Thyroid gland (tissue), 4 donors: ENCODE data around the gene SLC28A1. TPM values are rescaled to one million over a fixed set of nuclear protein-coding genes. Genes with fewer than 3 reads are reported as not detected.

ENCODE experiments used
- DNase-seq, 2 donors: peaks; one replicate each; pipeline ENCODE4 v3.0.0-alpha.2; 2019
- H3K27ac ChIP-seq, 3 donors: fragments of 200-600 bp; sonication (generic); 1 replicate in 2 of 3; 2 replicates in 1 of 3; pipeline ENCODE4 v1.5.1; 2016 to 2019; ENCODE audit warnings: mild to moderate bottlenecking in 1 of 3, moderate library complexity in 1 of 3
- H3K27me3 ChIP-seq: fragments of 200-600 bp; sonication (generic); one replicate; pipeline ENCODE4 v1.5.1; 2019
- H3K36me3 ChIP-seq, 2 donors: fragments of 200-600 bp; sonication (generic); one replicate each; pipeline ENCODE4 v1.5.1; 2016 to 2019
- H3K4me1 ChIP-seq, 2 donors: fragments of 200-600 bp; sonication (generic); one replicate each; pipeline ENCODE4 v1.5.1; 2017 to 2019
- H3K4me3 ChIP-seq, 3 donors: fragments of 200-600 bp; sonication (generic); replicated peaks in 1 of 3; 1 replicate in 2 of 3; 2 replicates in 1 of 3; pipeline ENCODE4 v1.5.1; 2016; ENCODE audit warnings: mild to moderate bottlenecking in 1 of 3
- H3K9me3 ChIP-seq: fragments of 200-600 bp; sonication (generic); one replicate; pipeline ENCODE4 v1.5.1; 2017
- POLR2A ChIP-seq, 2 donors: fragments of 450-650 bp; IDR thresholded peaks; one replicate each; pipeline ENCODE4 v1.6.1; 2017; ENCODE audit warnings: antibody characterized with exemption in 2 of 2, mild to moderate bottlenecking in 2 of 2, moderate library complexity in 1 of 2
- WGBS, 2 donors: methylation state at CpG; one replicate each; pipeline ENCODE4 v1.1.5; 2017; 5-methylcytosine and 5-hydroxymethylcytosine counted together
- intact Hi-C: fragments of 100-400 bp; cut with DNase I; formaldehyde crosslinking; loops from one replicate; pipeline ENCODE4 v1.15.1; 2023
- total RNA-seq, 4 donors: library from RNA; depleted of rRNA; stranded (reverse); fragments of >200 nt; gene quantifications; one replicate each; pipeline ENCODE4 v1.2.3, GENCODE V29; 2016
- TF ChIP-seq, protein P1 (sequence below), 6 experiments: fragments of 200-600 bp in 3 of 6; fragments of 450-650 bp in 3 of 6; sonication (generic) in 3 of 6; IDR thresholded peaks; one replicate each; pipeline ENCODE4 v1.5.1; 2016 to 2019; ENCODE audit warnings: antibody characterized with exemption in 6 of 6, mild to moderate bottlenecking in 2 of 6, inconsistent platforms in 1 of 6, moderate library complexity in 1 of 6

The SLC28A1 gene, protein sequence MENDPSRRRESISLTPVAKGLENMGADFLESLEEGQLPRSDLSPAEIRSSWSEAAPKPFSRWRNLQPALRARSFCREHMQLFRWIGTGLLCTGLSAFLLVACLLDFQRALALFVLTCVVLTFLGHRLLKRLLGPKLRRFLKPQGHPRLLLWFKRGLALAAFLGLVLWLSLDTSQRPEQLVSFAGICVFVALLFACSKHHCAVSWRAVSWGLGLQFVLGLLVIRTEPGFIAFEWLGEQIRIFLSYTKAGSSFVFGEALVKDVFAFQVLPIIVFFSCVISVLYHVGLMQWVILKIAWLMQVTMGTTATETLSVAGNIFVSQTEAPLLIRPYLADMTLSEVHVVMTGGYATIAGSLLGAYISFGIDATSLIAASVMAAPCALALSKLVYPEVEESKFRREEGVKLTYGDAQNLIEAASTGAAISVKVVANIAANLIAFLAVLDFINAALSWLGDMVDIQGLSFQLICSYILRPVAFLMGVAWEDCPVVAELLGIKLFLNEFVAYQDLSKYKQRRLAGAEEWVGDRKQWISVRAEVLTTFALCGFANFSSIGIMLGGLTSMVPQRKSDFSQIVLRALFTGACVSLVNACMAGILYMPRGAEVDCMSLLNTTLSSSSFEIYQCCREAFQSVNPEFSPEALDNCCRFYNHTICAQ
- total RNA-seq = not detected

DNA sequence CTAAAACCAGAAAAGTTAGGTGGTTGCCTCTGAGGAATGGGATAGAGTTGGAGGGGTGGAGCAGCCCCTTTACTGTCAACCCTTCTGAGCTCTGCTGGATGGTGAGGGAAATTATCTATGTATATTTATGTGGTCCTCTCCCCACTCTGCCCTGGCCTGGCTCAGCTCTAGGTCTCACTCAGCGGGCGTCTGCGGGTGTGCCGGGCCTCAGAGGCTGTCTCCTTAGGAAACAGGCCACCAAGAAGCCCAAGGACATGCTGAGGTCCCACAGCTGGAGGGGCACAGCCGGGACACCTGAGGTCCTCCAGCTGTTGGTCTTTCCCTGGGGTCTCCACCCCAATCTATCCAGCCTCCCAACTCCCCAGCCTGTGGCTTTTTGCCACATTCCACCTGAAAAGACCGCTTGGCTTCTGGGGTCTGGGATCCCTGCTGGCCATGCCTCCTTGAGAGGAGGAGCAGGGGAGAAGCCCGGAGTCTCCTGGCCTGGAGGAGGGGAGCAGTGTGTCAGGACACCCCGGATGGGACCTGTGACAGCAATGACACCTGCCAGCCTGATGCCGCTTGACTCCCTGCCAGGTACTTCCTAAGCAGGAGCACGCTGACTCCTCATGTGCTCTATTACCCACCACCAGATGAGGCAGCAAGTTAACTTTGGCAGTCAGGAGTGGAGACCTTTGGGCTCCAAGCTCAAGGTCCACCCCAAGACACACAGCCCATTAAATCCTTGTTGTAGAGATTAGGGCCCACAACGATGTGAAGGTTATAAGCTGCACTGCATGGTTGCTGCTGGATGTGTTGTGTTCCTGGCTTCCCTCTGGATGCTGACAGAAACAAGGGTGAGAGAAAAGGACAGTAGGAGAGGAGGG lies at the start of gene SLC28A1:
Gene SLC28A1, plus strand, starts transcription at position 747 of the 866 bp plus-strand sequence. CDS start 3,099 bp downstream, outside the sequence.
- WGBS, 2 donors = 69 to 74% methylated on average over 9 of the region's 11 CpGs

DNA sequence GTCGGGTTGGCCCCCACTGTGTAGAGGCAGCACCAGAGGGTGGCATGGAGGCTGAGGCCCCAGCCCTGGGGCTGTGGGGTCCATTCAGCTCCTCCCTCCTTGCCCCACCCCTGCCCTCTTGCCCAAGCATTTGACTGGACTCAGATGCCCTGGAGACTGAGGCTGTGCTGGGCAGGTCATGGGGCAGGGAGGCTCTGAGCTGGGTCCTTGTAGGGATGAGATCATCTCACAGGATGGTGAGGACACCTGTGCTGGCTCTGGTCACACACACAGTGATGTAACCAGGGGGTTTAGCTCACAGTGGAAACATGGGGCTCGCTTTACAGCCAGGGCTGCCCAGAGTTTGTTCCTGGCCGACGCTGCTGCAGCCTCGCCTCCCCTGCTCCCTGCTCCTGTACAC lies 49.5 kb upstream of the SLC28A1 start:
- intact Hi-C loops = no loop called here
- peaks cover 6 to 16% of the 10 kb centered on the region in 2 donors for H3K4me1 ChIP-seq

More for the DNA sequence above, at the start of gene SLC28A1:
- Histone ChIP-seq H3K27ac (no peak within 1 kb of the TSS), H3K27me3 (no peaks in the 10 kb centered on the region), H3K4me3 (no peak within 1 kb of the TSS), H3K9me3 (no peaks in the 10 kb centered on the region), H3K36me3 (no peaks in the 10 kb centered on the region), H3K4me1 (peaks cover 0 to 11% of the 10 kb centered on the region in 2 donors)
- DNase-seq = no peak
- intact Hi-C loops = no loop called here
- TF ChIP-seq, protein P1, sequence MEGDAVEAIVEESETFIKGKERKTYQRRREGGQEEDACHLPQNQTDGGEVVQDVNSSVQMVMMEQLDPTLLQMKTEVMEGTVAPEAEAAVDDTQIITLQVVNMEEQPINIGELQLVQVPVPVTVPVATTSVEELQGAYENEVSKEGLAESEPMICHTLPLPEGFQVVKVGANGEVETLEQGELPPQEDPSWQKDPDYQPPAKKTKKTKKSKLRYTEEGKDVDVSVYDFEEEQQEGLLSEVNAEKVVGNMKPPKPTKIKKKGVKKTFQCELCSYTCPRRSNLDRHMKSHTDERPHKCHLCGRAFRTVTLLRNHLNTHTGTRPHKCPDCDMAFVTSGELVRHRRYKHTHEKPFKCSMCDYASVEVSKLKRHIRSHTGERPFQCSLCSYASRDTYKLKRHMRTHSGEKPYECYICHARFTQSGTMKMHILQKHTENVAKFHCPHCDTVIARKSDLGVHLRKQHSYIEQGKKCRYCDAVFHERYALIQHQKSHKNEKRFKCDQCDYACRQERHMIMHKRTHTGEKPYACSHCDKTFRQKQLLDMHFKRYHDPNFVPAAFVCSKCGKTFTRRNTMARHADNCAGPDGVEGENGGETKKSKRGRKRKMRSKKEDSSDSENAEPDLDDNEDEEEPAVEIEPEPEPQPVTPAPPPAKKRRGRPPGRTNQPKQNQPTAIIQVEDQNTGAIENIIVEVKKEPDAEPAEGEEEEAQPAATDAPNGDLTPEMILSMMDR (IDR thresholded peaks at IDR 0.05) = no peak
- TF ChIP-seq POLR2A (IDR thresholded peaks at IDR 0.05) = no peak

DNA sequence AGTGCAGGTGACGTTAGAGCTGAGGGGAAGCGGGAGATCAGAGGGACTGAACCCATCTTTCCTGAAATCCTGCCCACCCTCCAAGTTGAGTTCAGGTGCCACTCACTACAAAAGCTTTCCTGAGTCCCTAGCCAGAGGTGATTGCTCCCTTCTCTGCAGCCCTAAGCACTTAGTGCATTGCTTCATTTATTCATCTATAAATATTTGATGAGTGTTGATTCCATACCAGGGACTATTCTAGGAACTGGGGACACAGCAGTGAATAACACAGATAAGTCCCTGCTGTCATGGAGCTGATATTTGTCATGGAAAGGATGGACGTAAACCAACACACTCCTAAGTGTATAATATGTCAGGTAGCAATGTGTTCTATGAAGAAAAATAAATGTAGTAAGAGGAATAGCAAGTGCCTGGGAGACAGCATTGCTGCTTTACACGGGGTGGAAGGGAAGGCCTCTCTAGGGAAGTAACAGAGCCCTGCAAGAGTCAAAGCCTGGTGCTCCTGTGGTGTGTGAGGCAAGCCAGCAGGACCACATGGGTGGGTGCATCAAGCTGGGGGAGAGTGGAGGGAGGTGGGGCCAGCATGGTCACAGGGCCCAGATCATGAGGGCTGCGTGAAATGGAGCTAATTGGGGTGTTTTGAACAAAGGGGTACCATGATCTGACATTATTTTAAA lies 48.7 kb upstream of the SLC28A1 start:
- DNase-seq = no peak
- intact Hi-C loops = no loop called here
- Histone ChIP-seq H3K27ac (no peak overlapping the region), H3K4me1 (peaks cover 8 to 22% of the 10 kb centered on the region in 2 donors), H3K27me3 (no peaks in the 10 kb centered on the region), H3K4me3 (no peak overlapping the region), H3K9me3 (no peaks in the 10 kb centered on the region), H3K36me3 (no peaks in the 10 kb centered on the region)
- TF ChIP-seq, protein P1 (IDR thresholded peaks at IDR 0.05) = no peak
- no peak for TF ChIP-seq POLR2A (IDR thresholded peaks at IDR 0.05)
- 88% methylated on average over 5 of the region's 5 CpGs for WGBS, 2 donors

More for the DNA sequence above, 49.5 kb upstream of the SLC28A1 start:
- no peak for DNase-seq
- TF ChIP-seq POLR2A (IDR thresholded peaks at IDR 0.05) = no peak
- TF ChIP-seq, protein P1 (IDR thresholded peaks at IDR 0.05) = no peak
- Histone ChIP-seq H3K4me3 (no peak overlapping the region), H3K27me3 (no peaks in the 10 kb centered on the region), H3K27ac (no peak overlapping the region), H3K36me3 (no peaks in the 10 kb centered on the region), H3K9me3 (no peaks in the 10 kb centered on the region)
- 91 to 99% methylated on average over 5 of the region's 5 CpGs for WGBS, 2 donors

DNA sequence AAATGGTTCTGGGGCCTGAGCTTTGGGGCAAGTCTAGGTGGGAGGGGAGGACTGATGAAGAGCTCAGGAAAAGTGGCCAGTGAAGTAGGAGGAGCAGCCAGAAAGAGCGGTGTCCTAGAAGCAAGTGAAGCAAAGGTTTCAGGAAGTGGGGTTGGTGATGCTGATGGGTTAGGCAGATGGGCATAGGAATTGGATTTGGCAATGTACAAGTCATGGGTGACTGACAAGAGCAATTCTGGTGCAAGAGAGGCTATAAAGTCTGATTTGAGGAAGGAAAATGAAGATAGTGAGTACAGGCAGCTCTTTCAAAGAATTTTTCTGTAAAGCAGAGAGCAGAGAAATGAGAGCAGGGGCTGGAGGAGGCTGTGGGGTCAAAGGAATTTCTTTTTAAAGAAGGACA lies 47.6 kb upstream of the SLC28A1 start:
- no peaks in the 10 kb centered on the region for H3K9me3 ChIP-seq
- H3K36me3 ChIP-seq = no peaks in the 10 kb centered on the region
- peaks cover 7 to 26% of the 10 kb centered on the region in 2 donors for H3K4me1 ChIP-seq
- H3K4me3 ChIP-seq = no peak overlapping the region
- H3K27me3 ChIP-seq = no peaks in the 10 kb centered on the region
- no peak for TF ChIP-seq POLR2A (IDR thresholded peaks at IDR 0.05)
- TF ChIP-seq, protein P1 (IDR thresholded peaks at IDR 0.05) = no peak
- DNase-seq = no peak
- no peak overlapping the region for H3K27ac ChIP-seq
- intact Hi-C loops = no loop called here
- WGBS, 2 donors = 84 to 96% methylated on average over 1 of the region's 1 CpG
